HEK293T (cell line): ENCODE data around the gene RDH16.

Experiments used
- CTCF ChIA-PET: fragments of 350-600 bp; formaldehyde crosslinking; extraction: SDS; loops from one replicate; lab custom pipeline; 2021; ENCODE audit warnings: antibody characterized with exemption, inconsistent platforms; lab: Yijun Ruan, JAX
- POLR2A ChIA-PET: fragments of 350-600 bp; formaldehyde crosslinking; extraction: SDS; loops from one replicate; lab custom pipeline; 2020; ENCODE audit warnings: antibody characterized with exemption, inconsistent platforms; lab: Yijun Ruan, JAX
- DNase-seq: peaks from one replicate; pipeline ENCODE4 v3.0.0; 2012; ENCODE audit warnings: mixed read lengths; ENCODE audit errors: extremely low spot score
- ARNT ChIP-seq: fragments of 450-650 bp; IDR thresholded peaks from 2 replicates; pipeline ENCODE4 v1.6.1; 2017; ENCODE audit warnings: mild to moderate bottlenecking
- BHLHE40 ChIP-seq: fragments of 450-650 bp; IDR thresholded peaks from 2 replicates; pipeline ENCODE4 v1.6.1; 2016; ENCODE audit warnings: mild to moderate bottlenecking, moderate library complexity, borderline replicate concordance
- CTBP1 ChIP-seq: fragments of 450-650 bp; IDR thresholded peaks from 2 replicates; pipeline ENCODE4 v1.6.1; 2016; ENCODE audit warnings: borderline replicate concordance
- ELF4 ChIP-seq: fragments of 450-650 bp; IDR thresholded peaks from 2 replicates; pipeline ENCODE4 v1.6.1; 2017; ENCODE audit warnings: antibody characterized with exemption
- FOXA1 ChIP-seq: fragments of 450-650 bp; IDR thresholded peaks from 2 replicates; pipeline ENCODE4 v1.6.1; 2016; ENCODE audit warnings: mild to moderate bottlenecking
- FOXK2 ChIP-seq: fragments of 450-650 bp; IDR thresholded peaks from 2 replicates; pipeline ENCODE4 v1.6.1; 2016; ENCODE audit warnings: mild to moderate bottlenecking
- FOXM1 ChIP-seq: fragments of 450-650 bp; IDR thresholded peaks from 2 replicates; pipeline ENCODE4 v1.6.1; 2017; ENCODE audit warnings: mild to moderate bottlenecking, borderline replicate concordance
- HDGF ChIP-seq: fragments of 450-650 bp; IDR thresholded peaks from 2 replicates; pipeline ENCODE4 v1.6.1; 2017; ENCODE audit warnings: antibody characterized with exemption, borderline replicate concordance
- L3MBTL2 ChIP-seq: fragments of 450-650 bp; conservative IDR thresholded peaks from 2 replicates; pipeline ENCODE4 v1.6.1; 2016; ENCODE audit warnings: mild to moderate bottlenecking
- LEF1 ChIP-seq: fragments of 450-650 bp; IDR thresholded peaks from 2 replicates; pipeline ENCODE4 v1.6.1; 2017; ENCODE audit warnings: mild to moderate bottlenecking, borderline replicate concordance
- NFRKB ChIP-seq: fragments of 450-650 bp; IDR thresholded peaks from 2 replicates; pipeline ENCODE4 v1.6.1; 2016; ENCODE audit warnings: mild to moderate bottlenecking, moderate library complexity
- SP1 ChIP-seq: fragments of 450-650 bp; IDR thresholded peaks from 2 replicates; pipeline ENCODE4 v1.6.1; 2017
- SUZ12 ChIP-seq: fragments of 450-650 bp; IDR thresholded peaks from 2 replicates; pipeline ENCODE4 v1.6.1; 2016; ENCODE audit warnings: mild to moderate bottlenecking
- TARDBP ChIP-seq: fragments of 450-650 bp; IDR thresholded peaks from 2 replicates; pipeline ENCODE4 v1.6.1; 2016
- ZNF384 ChIP-seq: fragments of 450-650 bp; IDR thresholded peaks from 2 replicates; pipeline ENCODE4 v1.6.1; 2016
- TF ChIP-seq, protein P1 (sequence below): fragments of 450-650 bp; IDR thresholded peaks from 2 replicates; pipeline ENCODE4 v1.6.1; 2016

The RDH16 gene

DNA sequence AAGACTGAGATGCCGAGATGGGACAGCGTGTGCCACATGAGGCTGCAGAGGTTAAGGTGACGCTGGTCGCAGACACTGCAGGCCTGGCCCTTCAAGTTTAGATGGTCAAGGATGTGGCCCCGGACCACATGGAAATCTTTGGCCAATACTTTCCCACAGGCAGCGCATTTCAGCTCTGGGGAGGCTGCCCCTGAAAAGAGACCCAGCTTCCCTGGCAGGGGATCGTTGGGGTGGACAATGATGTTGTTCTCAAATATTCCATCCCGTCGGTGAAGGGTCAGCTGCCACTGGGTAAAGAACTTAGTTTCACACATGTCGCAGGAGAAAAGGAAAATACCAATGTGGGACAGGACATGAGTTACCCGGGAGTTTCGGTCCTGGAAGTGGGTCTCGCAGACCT lies 46.0 kb upstream of the RDH16 start:
- CTCF ChIA-PET, result interaction anchor here (0.7 to 1.7 kb wide), 3 partner anchors 15 to 250 kb away, joined by 3 to 5 read pairs (median 4); no protein-coding TSS in a partner anchor
- no peak for TF ChIP-seq LEF1
- TF ChIP-seq ARNT, result no peak
- TF ChIP-seq, protein P1, sequence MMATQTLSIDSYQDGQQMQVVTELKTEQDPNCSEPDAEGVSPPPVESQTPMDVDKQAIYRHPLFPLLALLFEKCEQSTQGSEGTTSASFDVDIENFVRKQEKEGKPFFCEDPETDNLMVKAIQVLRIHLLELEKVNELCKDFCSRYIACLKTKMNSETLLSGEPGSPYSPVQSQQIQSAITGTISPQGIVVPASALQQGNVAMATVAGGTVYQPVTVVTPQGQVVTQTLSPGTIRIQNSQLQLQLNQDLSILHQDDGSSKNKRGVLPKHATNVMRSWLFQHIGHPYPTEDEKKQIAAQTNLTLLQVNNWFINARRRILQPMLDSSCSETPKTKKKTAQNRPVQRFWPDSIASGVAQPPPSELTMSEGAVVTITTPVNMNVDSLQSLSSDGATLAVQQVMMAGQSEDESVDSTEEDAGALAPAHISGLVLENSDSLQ, result no peak
- no peak for TF ChIP-seq BHLHE40
- TF ChIP-seq FOXA1, result no peak
- no peak for TF ChIP-seq NFRKB
- TF ChIP-seq HDGF, result no peak
- TF ChIP-seq CTBP1, result no peak
- no peak for TF ChIP-seq TARDBP
- no peak for TF ChIP-seq SP1
- no peak for DNase-seq
- POLR2A ChIA-PET, result interaction anchor here (1.2 kb wide), 1 partner anchor 278 kb away, joined by 4 read pairs; the partner anchor contains the start of gene NACA

DNA sequence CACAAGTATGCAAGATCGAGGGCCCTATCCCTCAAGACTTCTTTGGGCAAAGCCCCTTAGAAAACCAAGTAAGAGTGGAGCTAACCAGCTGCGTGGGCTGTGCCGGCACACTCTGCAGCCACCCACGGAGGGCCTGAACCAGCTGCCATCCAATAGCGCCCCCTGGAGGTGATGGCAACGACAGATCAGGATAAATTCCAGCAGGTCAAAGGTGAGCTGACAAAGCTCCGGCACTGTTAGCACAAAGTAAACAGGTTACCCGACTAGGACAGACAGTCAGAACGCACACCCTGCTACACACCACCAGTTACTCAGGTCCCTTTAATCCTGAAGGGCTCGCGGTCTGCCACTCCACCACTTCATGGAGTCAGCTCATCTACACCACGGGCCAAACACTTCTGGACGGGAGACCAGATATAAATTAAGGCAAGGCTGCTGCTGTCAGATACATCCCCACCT lies 44.1 kb upstream of the RDH16 start:
- ChIA-PET POLR2A (interaction anchor here (0.8 to 1.7 kb wide), 2 partner anchors 250 to 252 kb away, joined by 3 read pairs; no protein-coding TSS in a partner anchor), CTCF (interaction anchor here (0.6 to 2.0 kb wide), 12 partner anchors 9 to 676 kb away, joined by 3 to 17 read pairs (median 4); partner anchors contain the start of gene STAT6)
- TF ChIP-seq HDGF (no peak), ARNT (no peak), CTBP1 (peak; percentile 27; the same call in 1 of the 2 replicates), ELF4 (no peak), FOXM1 (no peak), BHLHE40 (no peak), LEF1 (no peak), FOXA1 (no peak)
- DNase-seq, result peak; percentile 81

DNA sequence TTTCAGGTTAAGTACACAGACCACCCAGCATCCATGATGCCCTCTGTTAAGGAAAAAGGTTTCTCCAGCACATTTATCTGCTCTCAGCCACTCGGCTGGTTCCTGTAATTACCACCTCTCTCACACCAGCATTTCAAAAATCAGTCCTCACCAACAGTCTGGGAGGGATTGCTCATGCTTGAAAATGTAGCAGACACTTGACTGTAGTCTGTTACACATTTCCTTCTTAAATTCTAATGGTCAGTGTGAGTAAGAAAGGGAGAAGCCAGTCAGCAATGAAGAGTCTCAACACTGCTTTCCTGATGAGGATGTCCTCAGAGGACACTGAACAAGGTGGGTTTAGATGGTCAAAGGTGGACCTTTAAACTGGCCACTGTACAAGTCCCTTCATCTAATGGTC lies 43.0 kb upstream of the RDH16 start:
- DNase-seq, result no peak
- ChIA-PET CTCF (interaction anchor here (1.1 to 1.9 kb wide), 2 partner anchors 8 to 21 kb away, joined by 3 to 5 read pairs; no protein-coding TSS in a partner anchor), POLR2A (interaction anchor here (0.7 to 1.0 kb wide), 2 partner anchors 28 to 275 kb away, joined by 3 read pairs; partner anchors contain the start of gene NACA)
- TF ChIP-seq SP1 (no peak), LEF1 (no peak), ARNT (no peak), ELF4 (no peak)

DNA sequence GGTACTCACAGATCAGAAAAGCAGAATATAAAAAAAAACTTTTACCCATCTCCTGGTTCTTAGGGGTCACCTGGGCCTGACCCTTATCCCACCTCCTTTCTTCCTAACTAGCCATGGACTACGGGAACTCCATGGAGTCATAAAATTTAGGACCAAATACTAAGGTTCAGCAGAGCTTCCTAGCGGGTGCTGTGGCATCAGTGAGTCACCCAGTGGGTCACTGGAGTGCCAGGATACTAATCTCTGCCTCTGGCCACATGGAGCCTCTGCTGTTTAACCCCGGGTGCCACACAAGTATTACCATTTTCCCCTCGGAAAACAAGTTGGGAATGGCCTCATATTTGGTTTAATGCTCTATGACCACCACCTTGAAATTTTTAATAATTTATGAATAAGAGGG lies 42.0 kb upstream of the RDH16 start:
- CTCF ChIA-PET, result interaction anchor here (1.1 kb wide), 1 partner anchor 9 kb away, joined by 3 read pairs; no protein-coding TSS in a partner anchor
- POLR2A ChIA-PET, result no interaction called here
- DNase-seq, result no peak
- TF ChIP-seq BHLHE40, result no peak
- TF ChIP-seq HDGF, result no peak
- TF ChIP-seq LEF1, result no peak
- no peak for TF ChIP-seq FOXA1
- TF ChIP-seq FOXM1, result no peak
- no peak for TF ChIP-seq SUZ12
- no peak for TF ChIP-seq SP1
- TF ChIP-seq, protein P1, result no peak
- no peak for TF ChIP-seq ARNT
- TF ChIP-seq CTBP1, result no peak
- TF ChIP-seq NFRKB, result no peak

DNA sequence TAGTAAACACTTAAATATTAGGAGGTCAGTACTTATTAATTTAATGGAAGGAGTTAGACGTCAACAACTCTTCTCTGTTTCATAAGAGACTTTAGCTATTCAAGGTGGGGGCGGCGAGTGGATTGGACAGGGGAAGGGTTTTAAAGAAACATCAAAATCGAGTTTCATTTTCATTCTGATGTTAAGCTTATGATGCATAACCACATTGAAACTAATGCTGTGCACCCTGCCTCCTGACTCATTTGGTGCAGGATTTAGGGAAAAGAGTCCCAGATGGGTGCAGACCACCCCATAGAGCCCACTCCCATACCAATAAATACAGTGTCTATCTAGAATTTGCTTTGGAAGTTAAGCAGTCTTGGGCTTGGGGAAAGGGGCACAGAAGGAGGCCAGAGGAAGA lies 41.6 kb upstream of the RDH16 start:
- no peak for DNase-seq
- POLR2A ChIA-PET, result no interaction called here
- CTCF ChIA-PET, result interaction anchor here (0.6 to 1.1 kb wide), 2 partner anchors 10 to 242 kb away, joined by 3 to 4 read pairs; no protein-coding TSS in a partner anchor
- TF ChIP-seq FOXA1 (no peak), HDGF (no peak), SP1 (no peak), ARNT (no peak), L3MBTL2 (no peak), BHLHE40 (no peak), TARDBP (no peak), ELF4 (no peak), FOXM1 (no peak), LEF1 (no peak), CTBP1 (no peak), FOXK2 (no peak), NFRKB (no peak), ZNF384 (no peak), SUZ12 (no peak)
- TF ChIP-seq, protein P1, result no peak

DNA sequence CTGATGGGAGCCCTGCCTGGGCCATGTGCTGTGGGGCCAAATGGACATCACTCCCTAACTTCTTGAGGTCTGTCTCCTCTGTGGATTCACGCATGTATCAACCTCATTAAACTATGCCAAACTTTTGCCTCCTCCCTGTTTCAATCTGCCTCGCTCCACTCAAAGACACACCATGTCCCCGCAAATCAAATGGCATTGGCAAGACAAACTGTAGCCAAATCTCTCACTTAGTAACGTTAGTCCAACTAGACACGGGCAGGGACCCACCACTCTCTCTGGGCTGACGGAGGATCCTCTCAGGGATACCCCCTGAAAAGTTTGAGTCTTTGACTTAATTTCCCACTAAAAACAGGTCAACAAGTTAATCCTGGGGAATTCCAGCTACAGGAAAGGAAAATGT lies 40.9 kb upstream of the RDH16 start:
- POLR2A ChIA-PET, result no interaction called here
- TF ChIP-seq ZNF384, result no peak
- TF ChIP-seq TARDBP, result no peak
- TF ChIP-seq SUZ12, result no peak
- no peak for TF ChIP-seq CTBP1
- TF ChIP-seq BHLHE40, result no peak
- TF ChIP-seq FOXK2, result no peak
- no peak for TF ChIP-seq ELF4
- no peak for TF ChIP-seq FOXM1
- no peak for TF ChIP-seq HDGF
- TF ChIP-seq FOXA1, result no peak
- no peak for TF ChIP-seq ARNT
- TF ChIP-seq, protein P1, result no peak
- TF ChIP-seq LEF1, result no peak
- no peak for TF ChIP-seq L3MBTL2
- TF ChIP-seq SP1, result no peak
- no peak for TF ChIP-seq NFRKB

More for the DNA sequence above, 40.9 kb upstream of the RDH16 start:
- no peak for DNase-seq
- CTCF ChIA-PET, result interaction anchor here (0.6 kb wide), 1 partner anchor 241 kb away, joined by 4 read pairs; no protein-coding TSS in a partner anchor
